Aorta (tissue), 5 donors: Measurements from ENCODE around the gene TMEM132E. TPM values are rescaled to one million over a fixed set of nuclear protein-coding genes. Genes with fewer than 3 reads are reported as not detected.

Source experiments
- ATAC-seq: fragments of 200-7000 bp; cut with Tn5 transposase; one replicate; pipeline ENCODE4 v1.9.1; 2022; ENCODE audit warnings: moderate library complexity; ENCODE audit not compliant: low FRiP score
- DNase-seq, 2 donors: peaks; one replicate each; pipeline ENCODE4 v3.0.0-alpha.2; 2020
- H3K27ac ChIP-seq, 2 donors: one replicate each; pipeline ENCODE4 v1.5.1; 2013; ENCODE audit warnings: low read length in 2 of 2, mild to moderate bottlenecking in 2 of 2, moderate library complexity in 2 of 2, control low read depth in 1 of 2, inconsistent platforms in 1 of 2, low read depth in 1 of 2
- H3K27me3 ChIP-seq, 2 donors: one replicate each; pipeline ENCODE4 v1.6.1; 2013; ENCODE audit warnings: control low read depth in 1 of 2, low read length in 1 of 2, mild to moderate bottlenecking in 1 of 2, moderate library complexity in 1 of 2; ENCODE audit not compliant: insufficient read depth in 2 of 2, control insufficient read depth in 1 of 2
- H3K36me3 ChIP-seq, 2 donors: one replicate each; pipeline ENCODE4 v1.6.1; 2013; ENCODE audit warnings: control low read depth in 1 of 2, low read length in 1 of 2, mild to moderate bottlenecking in 1 of 2; ENCODE audit not compliant: insufficient read depth in 2 of 2, control insufficient read depth in 1 of 2
- H3K4me1 ChIP-seq, 2 donors: one replicate each; pipeline ENCODE4 v1.6.1; 2013; ENCODE audit warnings: low read length in 2 of 2, control low read depth in 1 of 2, mild to moderate bottlenecking in 1 of 2, moderate library complexity in 1 of 2; ENCODE audit not compliant: insufficient read depth in 2 of 2, control insufficient read depth in 1 of 2
- H3K4me3 ChIP-seq, 2 donors: one replicate each; pipeline ENCODE4 v1.5.1; 2013; ENCODE audit warnings: low read length in 2 of 2, control low read depth in 1 of 2, mild to moderate bottlenecking in 1 of 2
- H3K9me3 ChIP-seq: one replicate; pipeline ENCODE4 v1.6.1; 2013; ENCODE audit warnings: mild to moderate bottlenecking, low read length; ENCODE audit not compliant: control insufficient read depth
- WGBS, 2 donors: extraction: QIAGEN DNeasy Blood & Tissue Kit; methylation state at CpG; one replicate each; pipeline ENCODE4 v1.1.7; 2013; 5-methylcytosine and 5-hydroxymethylcytosine counted together
- intact Hi-C, 2 donors: fragments of 100-400 bp; cut with DNase I; formaldehyde crosslinking; loops; one replicate each; pipeline versions ENCODE4 v1.14.2 to v1.15.0; 2022
- polyA plus RNA-seq, 2 donors: library from polyadenylated mRNA; stranded (reverse); fragments of 200-250 nt; gene quantifications; one replicate each; pipeline ENCODE4 v1.2.3, GENCODE V29; 2013
- total RNA-seq, 2 donors: library from RNA; stranded (reverse); fragmentation: NEBNext Ultra II Directional; extraction: Animal tissue kit (Norgen Biotek cat#: 25700); gene quantifications; one replicate each; pipeline ENCODE4 v1.2.1, GENCODE V29; 2021
- donor health status: healthy with polysubstance abuse.
- donor health status: Bipolar disorder and iron deficiency.
- donor health status: DM: no; HTN: no; CAD: no.
- donor health status: DM: no; HTN: no; CAD: no.
- donor health status: DM: yes; HTN: yes; CAD: no.

The TMEM132E gene
- total and polyA plus RNA-seq, 4 donors, result 0.15 to 0.36 (median 0.27) TPM

GRCh38 chr17:34575182-34575581, 4.2 kb upstream of the TMEM132E start:
- ATAC-seq, result no peak
- peaks cover 0 to 2% of the 10 kb centered on the region in 2 donors for H3K27me3 ChIP-seq
- intact Hi-C loops, result no loop called here

GRCh38 chr17:34578016-34578415, 1.4 kb upstream of the TMEM132E start:
- 61 to 71% methylated on average over 3 of the region's 3 CpGs for WGBS, 2 donors
- no peaks in the 10 kb centered on the region for H3K4me1 ChIP-seq
- ATAC-seq (no peak), DNase-seq (no peak)
- no peak overlapping the region for H3K27ac ChIP-seq
- H3K27me3 ChIP-seq, result peaks cover 0 to 2% of the 10 kb centered on the region in 2 donors
- H3K36me3 ChIP-seq, result no peaks in the 10 kb centered on the region
- H3K4me3 ChIP-seq, result no peak overlapping the region
- intact Hi-C loops, result no loop called here
- no peaks in the 10 kb centered on the region for H3K9me3 ChIP-seq

More at GRCh38 chr17:34575182-34575581, 4.2 kb upstream of the TMEM132E start:
- 79 to 83% methylated on average over 5 of the region's 5 CpGs for WGBS, 2 donors
- DNase-seq, result no peak
- Histone ChIP-seq H3K4me3 (no peak overlapping the region), H3K9me3 (no peaks in the 10 kb centered on the region), H3K27ac (no peak overlapping the region), H3K36me3 (no peaks in the 10 kb centered on the region), H3K4me1 (no peaks in the 10 kb centered on the region)

DNA sequence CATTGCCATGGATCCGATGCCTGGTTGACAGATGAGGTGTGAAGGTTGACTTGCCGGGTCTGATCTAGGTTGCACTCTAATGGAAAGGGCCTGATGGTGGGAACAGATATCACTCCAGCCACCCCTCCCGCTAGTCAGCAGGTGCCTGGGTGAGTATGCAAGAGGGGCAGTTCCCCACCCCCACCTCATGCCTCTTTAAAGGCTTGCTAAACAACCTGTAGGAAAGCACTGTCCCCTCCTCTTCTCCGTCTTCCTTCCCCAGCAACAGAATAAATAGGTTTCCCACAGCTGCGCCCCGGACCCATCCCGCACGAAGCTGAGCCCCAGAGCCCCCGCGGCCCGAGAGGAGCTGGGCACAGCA, 746 bp upstream of the TMEM132E start:
- WGBS, 2 donors, result 21 to 24% methylated on average over 11 of the region's 11 CpGs
- ATAC-seq, result no peak
- Histone ChIP-seq H3K27me3 (peaks cover 0 to 2% of the 10 kb centered on the region in 2 donors), H3K27ac (no peak overlapping the region), H3K4me1 (no peaks in the 10 kb centered on the region), H3K36me3 (no peaks in the 10 kb centered on the region), H3K4me3 (peak overlapping the region in 1 of 2 donors; percentile 48), H3K9me3 (no peaks in the 10 kb centered on the region)
- intact Hi-C loops, result no loop called here
- no peak for DNase-seq

DNA sequence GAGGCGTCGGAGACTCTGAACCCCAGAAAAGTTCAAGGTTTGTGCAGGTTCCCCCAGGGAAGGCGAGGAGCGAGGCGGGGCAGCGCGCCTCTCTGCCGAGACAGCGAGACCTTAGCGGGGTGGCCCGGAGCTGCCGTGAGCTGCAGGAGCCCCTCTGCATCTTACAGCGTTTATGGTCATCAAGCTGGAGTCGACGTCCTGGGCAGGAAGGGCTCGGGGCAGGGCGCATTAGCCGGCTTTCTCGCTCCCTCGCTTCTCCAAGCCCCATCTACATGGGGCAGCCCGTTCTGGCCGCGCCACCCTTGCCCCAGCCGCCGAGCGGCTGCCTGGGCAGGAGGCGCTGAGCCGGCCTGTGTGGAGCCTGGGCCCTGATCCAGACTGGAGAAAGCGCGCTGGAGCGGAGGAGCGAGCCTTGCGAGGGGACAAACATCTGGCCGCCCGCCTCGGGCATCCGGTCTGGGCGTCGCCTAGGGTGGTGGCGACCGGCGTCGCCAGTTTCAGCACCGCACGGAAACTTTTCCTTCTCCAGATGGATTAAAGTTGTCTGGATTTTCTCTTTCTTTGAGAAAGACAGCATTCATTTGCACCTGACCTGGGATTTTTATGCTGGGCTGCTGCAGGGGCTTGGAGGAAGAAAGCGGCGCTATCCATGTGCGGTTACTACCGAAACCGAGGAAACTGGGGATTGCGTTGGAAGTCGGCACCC, 750 bp downstream of the TMEM132E start:
- Histone ChIP-seq H3K9me3 (no peaks in the 10 kb centered on the region), H3K4me3 (peak overlapping the region; percentile 7 to 48), H3K27ac (no peak overlapping the region), H3K4me1 (no peaks in the 10 kb centered on the region), H3K27me3 (no peaks in the 10 kb centered on the region), H3K36me3 (no peaks in the 10 kb centered on the region)
- intact Hi-C loops, result no loop called here
- ATAC-seq (peak; percentile 58), DNase-seq (peak in 1 of 2 donors; percentile 82)
- 1% methylated on average over 52 of the region's 52 CpGs for WGBS, 2 donors

DNA sequence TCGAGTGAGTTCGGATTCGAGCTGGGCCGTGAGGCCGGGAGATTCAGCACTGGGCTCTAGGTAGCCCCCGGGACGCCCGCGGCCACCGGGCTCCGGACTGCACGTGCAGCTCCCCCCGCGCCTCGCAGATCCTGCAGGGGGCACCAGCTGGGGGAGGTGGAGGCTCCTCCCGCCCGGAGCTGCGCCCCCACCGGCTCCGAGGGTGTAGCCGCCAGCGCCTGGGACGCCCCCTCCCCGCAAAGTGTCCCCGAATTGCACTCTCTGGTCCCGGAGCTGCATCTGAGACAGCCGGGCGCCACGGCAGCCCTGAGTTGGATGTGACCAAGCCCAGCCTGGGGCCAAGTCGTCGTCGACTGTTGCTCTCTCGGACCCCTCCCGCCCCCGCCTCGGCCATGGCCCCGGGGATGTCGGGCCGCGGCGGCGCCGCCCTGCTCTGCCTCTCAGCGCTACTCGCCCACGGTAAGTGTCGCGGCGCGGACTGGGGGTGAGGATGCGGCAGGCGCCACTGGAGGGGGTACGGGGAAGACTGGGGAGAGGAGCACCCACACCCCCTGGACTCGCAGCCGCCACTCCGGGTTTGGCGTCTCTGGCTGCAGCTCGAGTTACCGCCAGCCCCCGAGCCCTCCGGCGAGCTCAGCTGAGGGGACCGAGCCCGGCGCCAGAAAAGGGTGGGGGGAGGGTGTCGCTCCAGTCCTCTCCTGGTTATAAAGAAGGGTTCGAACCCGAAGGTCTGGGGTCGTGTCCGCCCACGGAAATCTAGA, 1.5 kb downstream of the TMEM132E start:
- DNase-seq (peak in 1 of 2 donors; percentile 79), ATAC-seq (no peak)
- H3K4me3 ChIP-seq, result peak overlapping the region; percentile 13 to 48
- intact Hi-C loops, result no loop called here
- H3K4me1 ChIP-seq, result no peaks in the 10 kb centered on the region
- no peaks in the 10 kb centered on the region for H3K36me3 ChIP-seq
- WGBS, 2 donors, result 1% methylated on average over 61 to 71 of the region's 71 CpGs
- no peaks in the 10 kb centered on the region for H3K9me3 ChIP-seq
- H3K27me3 ChIP-seq, result no peaks in the 10 kb centered on the region
- H3K27ac ChIP-seq, result no peak overlapping the region

DNA sequence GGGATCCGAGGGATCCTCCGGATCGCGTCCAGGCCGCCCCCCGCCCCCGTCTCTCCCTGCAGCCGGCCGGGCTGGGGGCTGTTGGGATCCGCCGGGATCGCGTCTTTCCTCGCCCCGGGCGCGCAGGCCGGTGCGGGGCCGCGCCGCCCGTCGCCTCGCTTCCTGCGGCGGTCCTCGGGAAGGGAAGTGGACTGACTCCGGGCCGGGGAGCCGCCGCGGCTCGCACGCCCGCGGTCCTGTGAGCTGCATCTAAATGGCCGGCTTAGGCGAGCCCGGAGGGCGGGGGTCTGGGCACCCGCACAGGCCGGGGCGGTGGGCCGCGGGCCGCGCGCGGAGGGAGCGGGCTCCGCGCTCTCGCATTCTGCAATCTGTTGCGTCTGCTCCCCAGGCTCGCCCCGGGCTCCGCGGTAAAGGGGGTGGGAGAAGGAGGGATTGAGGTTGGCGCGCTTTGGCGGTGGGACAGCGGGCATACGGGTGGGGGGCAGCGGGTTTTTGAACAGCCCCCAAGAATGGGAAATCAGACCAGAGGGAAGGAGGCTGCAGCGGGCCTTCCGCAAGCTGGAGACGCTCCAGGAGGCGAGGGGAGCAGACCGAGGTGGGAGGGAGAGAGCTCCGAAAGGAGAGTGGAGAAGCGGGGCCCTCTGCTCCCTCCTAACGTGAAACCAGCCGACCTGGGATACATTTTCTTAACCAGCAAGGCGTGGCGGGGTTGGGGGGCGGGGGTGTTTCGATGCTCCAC, 2.2 kb downstream of the TMEM132E start:
- ATAC-seq, result no peak
- no peaks in the 10 kb centered on the region for H3K27me3 ChIP-seq
- WGBS, 2 donors, result 1% methylated on average over 60 to 78 of the region's 78 CpGs

GRCh38 chr17:34582185-34582900, 3.0 kb downstream of the TMEM132E start:
- Histone ChIP-seq H3K27ac (no peak overlapping the region), H3K4me1 (no peaks in the 10 kb centered on the region), H3K4me3 (no peak overlapping the region), H3K27me3 (no peaks in the 10 kb centered on the region), H3K9me3 (no peaks in the 10 kb centered on the region), H3K36me3 (no peaks in the 10 kb centered on the region)
- intact Hi-C loops, result no loop called here
- DNase-seq (no peak), ATAC-seq (no peak)
- 10 to 20% methylated on average over 22 of the region's 22 CpGs for WGBS, 2 donors

More for the DNA sequence above, 2.2 kb downstream of the TMEM132E start:
- no peaks in the 10 kb centered on the region for H3K9me3 ChIP-seq
- H3K27ac ChIP-seq, result no peak overlapping the region
- H3K4me3 ChIP-seq, result peak overlapping the region in 1 of 2 donors; percentile 30
- intact Hi-C loops, result no loop called here
- no peaks in the 10 kb centered on the region for H3K36me3 ChIP-seq
- H3K4me1 ChIP-seq, result no peaks in the 10 kb centered on the region
- DNase-seq, result no peak

DNA sequence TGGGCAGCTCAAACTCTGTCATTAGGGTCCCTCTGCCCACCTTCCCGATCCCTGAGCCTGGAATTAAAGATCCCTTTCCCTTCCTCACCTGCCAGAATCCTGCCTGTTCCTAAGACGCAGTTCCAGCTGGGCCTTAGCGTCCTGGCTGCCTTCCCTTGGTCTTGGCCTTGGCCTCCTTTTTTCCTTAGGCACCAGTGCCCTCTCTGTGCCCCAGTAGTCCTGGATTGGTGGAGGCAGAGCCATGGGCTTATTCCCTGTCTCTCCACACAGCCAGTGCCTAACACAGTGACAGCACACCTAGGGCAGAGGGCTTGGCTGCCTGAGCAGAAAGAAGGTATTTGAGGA, 3.5 kb downstream of the TMEM132E start:
- Histone ChIP-seq H3K9me3 (no peaks in the 10 kb centered on the region), H3K4me1 (no peaks in the 10 kb centered on the region), H3K36me3 (no peaks in the 10 kb centered on the region), H3K27ac (no peak overlapping the region), H3K27me3 (no peaks in the 10 kb centered on the region), H3K4me3 (no peak overlapping the region)
- no peak for DNase-seq
- ATAC-seq, result no peak
- WGBS, 2 donors, result 29 to 50% methylated on average over 3 of the region's 3 CpGs
- intact Hi-C loops, result no loop called here
